ENCODE results near the gene BGLAP. TPM values are rescaled to one million over a fixed set of nuclear protein-coding genes. Genes with fewer than 3 reads are reported as not detected.
"Not testable (repeated sequence)": the region's sequence is repeated elsewhere in the genome, so short reads cannot be mapped to it uniquely, and the experiment has no call there.

BGLAP gene
- total RNA-seq, 1 experiment from 2014 or later: 1.4 TPM

DNA sequence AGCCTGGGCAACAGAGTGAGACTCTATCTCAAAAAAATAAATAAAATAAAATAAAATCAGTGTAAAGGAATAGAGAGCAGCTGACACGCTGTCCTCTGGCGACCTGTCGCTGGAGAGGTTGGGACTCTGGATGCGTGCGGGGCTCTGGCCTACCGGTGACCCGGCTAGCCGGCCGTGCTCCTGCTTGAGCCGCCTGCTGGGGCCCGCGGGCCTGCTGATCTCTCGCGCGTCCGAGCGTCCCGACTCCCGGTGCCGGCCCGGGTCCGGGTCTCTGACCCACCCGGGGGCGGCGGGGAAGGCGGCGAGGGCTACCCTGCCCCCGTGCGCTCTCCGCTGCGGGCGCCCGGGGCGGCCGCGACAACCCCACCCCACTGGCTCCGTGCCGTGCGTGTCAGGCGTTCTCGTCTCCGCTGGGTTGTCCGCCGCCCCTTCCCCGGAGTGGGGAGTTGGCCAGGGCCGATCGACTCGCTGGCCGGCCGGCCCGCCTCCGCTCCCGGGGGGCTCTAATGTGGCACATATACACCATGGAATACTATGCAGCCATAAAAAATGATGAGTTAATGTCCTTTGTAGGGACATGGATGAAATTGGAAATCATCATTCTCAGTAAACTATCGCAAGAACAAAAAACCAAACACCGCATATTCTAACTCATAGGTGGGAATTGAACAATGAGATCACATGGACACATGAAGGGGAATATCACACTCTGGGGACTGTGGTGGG, 25.5 kb upstream of the BGLAP start:
- CTCF ChIA-PET; RAD21 ChIA-PET (ENCODE audit: low non-redundant PET in 1 of 2, low total read pairs in 2 of 2, uncharacterized antibody in 2 of 2, unreplicated experiment in 2 of 2); H3K9me3 ChIP-seq (ENCODE audit: control insufficient read depth in 1 of 2, insufficient read depth in 1 of 2, low read depth in 1 of 2, low read length in 2 of 2); H3K36me3 ChIP-seq (ENCODE audit: control insufficient read depth in 1 of 2, insufficient read depth in 2 of 2, low read length in 2 of 2); BruUV-seq (replicated peaks); DNase-seq (ENCODE audit: low read depth, low spot score); H3K9ac ChIP-seq (ENCODE audit: low read length); H2AFZ ChIP-seq (ENCODE audit: low read depth, low read length, poor library complexity, severe bottlenecking); intact Hi-C loops (cut with micrococcal nuclease); H3K4me2 ChIP-seq (ENCODE audit: low read length); H3K27me3 ChIP-seq (ENCODE audit: insufficient read depth, low read length); H3K9me2 ChIP-seq (ENCODE audit: insufficient read depth); ATAC-seq; H4K20me1 ChIP-seq (ENCODE audit: insufficient read depth); H3K4me3 ChIP-seq (replicated peaks in 1 of 2; ENCODE audit: low read depth in 1 of 2, low read length in 2 of 2); H3K27ac ChIP-seq (ENCODE audit: low read depth, low read length); POLR2A ChIA-PET: not testable (repeated sequence)
- Histone ChIP-seq H3K4me1 (ENCODE audit: control insufficient read depth in 1 of 2, insufficient read depth in 2 of 2, low read length in 2 of 2) (peaks cover 10 to 21% of the 10 kb centered on the region in 2 experiments), H3K79me2 (ENCODE audit: insufficient read depth, low read length) (peaks cover 40% of the 10 kb centered on the region)

DNA sequence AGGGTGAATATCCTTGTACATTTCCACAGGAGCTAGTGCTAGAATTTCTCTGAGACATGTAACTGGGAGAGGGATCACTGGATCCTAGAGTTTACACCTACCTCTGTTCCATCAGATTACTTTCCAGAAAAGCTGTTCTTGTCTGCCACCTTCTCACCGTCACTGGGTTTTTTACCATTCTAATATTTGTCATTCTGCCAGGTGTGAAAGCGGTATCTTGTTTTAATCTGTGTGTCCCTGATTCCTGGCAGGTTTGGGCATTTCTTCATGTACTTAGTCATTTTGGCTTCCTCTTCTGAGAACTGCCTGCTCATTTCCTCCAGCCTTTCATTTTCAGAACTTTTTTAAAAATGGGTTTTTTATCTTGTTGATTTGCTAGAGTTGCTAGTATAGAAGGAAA, 24.1 kb upstream of the BGLAP start:
- CTCF ChIA-PET: no interaction called here
- H3K4me1 ChIP-seq (ENCODE audit: control insufficient read depth in 1 of 2, insufficient read depth in 2 of 2, low read length in 2 of 2): peaks cover 6 to 17% of the 10 kb centered on the region in 2 experiments
- POLR2A ChIA-PET: no interaction called here
- no peak for ATAC-seq
- no peak overlapping the region for H3K9ac ChIP-seq (ENCODE audit: low read length)
- H3K79me2 ChIP-seq (ENCODE audit: insufficient read depth, low read length): peaks cover 40% of the 10 kb centered on the region
- H3K9me2 ChIP-seq (ENCODE audit: insufficient read depth): no peaks in the 10 kb centered on the region
- TF ChIP-seq SP1 (IDR thresholded peaks at IDR 0.05; ENCODE audit: low read depth) (no peak), EGR1 (IDR thresholded peaks at IDR 0.05; ENCODE audit: low read depth) (no peak), TCF7L2 (IDR thresholded peaks at IDR 0.05; ENCODE audit: borderline replicate concordance, extremely low read depth, insufficient read depth, insufficient read length) (no peak), RAD21 (IDR thresholded peaks at IDR 0.05; ENCODE audit: low read depth) (no peak), FOSL1 (IDR thresholded peaks at IDR 0.05; ENCODE audit: low read depth) (no peak), ZNF274 (IDR thresholded peaks at IDR 0.05; ENCODE audit: low read depth, low read length) (no peak), YY1 (IDR thresholded peaks at IDR 0.05; ENCODE audit: extremely low read depth, insufficient replicate concordance, low read depth, low read length) (no peak), ELF1 (IDR thresholded peaks at IDR 0.05; ENCODE audit: borderline replicate concordance, low read depth) (no peak)
- TF ChIP-seq, protein P1, sequence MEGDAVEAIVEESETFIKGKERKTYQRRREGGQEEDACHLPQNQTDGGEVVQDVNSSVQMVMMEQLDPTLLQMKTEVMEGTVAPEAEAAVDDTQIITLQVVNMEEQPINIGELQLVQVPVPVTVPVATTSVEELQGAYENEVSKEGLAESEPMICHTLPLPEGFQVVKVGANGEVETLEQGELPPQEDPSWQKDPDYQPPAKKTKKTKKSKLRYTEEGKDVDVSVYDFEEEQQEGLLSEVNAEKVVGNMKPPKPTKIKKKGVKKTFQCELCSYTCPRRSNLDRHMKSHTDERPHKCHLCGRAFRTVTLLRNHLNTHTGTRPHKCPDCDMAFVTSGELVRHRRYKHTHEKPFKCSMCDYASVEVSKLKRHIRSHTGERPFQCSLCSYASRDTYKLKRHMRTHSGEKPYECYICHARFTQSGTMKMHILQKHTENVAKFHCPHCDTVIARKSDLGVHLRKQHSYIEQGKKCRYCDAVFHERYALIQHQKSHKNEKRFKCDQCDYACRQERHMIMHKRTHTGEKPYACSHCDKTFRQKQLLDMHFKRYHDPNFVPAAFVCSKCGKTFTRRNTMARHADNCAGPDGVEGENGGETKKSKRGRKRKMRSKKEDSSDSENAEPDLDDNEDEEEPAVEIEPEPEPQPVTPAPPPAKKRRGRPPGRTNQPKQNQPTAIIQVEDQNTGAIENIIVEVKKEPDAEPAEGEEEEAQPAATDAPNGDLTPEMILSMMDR (IDR thresholded peaks at IDR 0.05 in 2 of 3, conservative IDR thresholded peaks at IDR 0.05 in 1 of 3; ENCODE audit: borderline replicate concordance in 1 of 3, insufficient read depth in 1 of 3, low read depth in 2 of 3, low read length in 2 of 3): no peak
- TF ChIP-seq, protein P2, sequence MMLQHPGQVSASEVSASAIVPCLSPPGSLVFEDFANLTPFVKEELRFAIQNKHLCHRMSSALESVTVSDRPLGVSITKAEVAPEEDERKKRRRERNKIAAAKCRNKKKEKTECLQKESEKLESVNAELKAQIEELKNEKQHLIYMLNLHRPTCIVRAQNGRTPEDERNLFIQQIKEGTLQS (IDR thresholded peaks at IDR 0.05): no peak
- TF ChIP-seq, protein P3, sequence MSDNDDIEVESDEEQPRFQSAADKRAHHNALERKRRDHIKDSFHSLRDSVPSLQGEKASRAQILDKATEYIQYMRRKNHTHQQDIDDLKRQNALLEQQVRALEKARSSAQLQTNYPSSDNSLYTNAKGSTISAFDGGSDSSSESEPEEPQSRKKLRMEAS (IDR thresholded peaks at IDR 0.05): no peak
- TF ChIP-seq, protein P4, sequence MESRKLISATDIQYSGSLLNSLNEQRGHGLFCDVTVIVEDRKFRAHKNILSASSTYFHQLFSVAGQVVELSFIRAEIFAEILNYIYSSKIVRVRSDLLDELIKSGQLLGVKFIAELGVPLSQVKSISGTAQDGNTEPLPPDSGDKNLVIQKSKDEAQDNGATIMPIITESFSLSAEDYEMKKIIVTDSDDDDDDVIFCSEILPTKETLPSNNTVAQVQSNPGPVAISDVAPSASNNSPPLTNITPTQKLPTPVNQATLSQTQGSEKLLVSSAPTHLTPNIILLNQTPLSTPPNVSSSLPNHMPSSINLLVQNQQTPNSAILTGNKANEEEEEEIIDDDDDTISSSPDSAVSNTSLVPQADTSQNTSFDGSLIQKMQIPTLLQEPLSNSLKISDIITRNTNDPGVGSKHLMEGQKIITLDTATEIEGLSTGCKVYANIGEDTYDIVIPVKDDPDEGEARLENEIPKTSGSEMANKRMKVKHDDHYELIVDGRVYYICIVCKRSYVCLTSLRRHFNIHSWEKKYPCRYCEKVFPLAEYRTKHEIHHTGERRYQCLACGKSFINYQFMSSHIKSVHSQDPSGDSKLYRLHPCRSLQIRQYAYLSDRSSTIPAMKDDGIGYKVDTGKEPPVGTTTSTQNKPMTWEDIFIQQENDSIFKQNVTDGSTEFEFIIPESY (IDR thresholded peaks at IDR 0.05; ENCODE audit: extremely low read depth, insufficient replicate concordance, low read length): no peak
- no peak overlapping the region for H3K27ac ChIP-seq (ENCODE audit: low read depth, low read length)
- no peak overlapping the region for H3K4me3 ChIP-seq (replicated peaks in 1 of 2; ENCODE audit: low read depth in 1 of 2, low read length in 2 of 2)
- H3K36me3 ChIP-seq (ENCODE audit: control insufficient read depth in 1 of 2, insufficient read depth in 2 of 2, low read length in 2 of 2): no peaks in the 10 kb centered on the region
- no peaks in the 10 kb centered on the region for H3K9me3 ChIP-seq (ENCODE audit: control insufficient read depth in 1 of 2, insufficient read depth in 1 of 2, low read depth in 1 of 2, low read length in 2 of 2)
- no peaks in the 10 kb centered on the region for H4K20me1 ChIP-seq (ENCODE audit: insufficient read depth)
- no TSS peak for BruUV-seq (replicated peaks)
- no peak overlapping the region for H3K4me2 ChIP-seq (ENCODE audit: low read length)
- intact Hi-C loops (cut with micrococcal nuclease): no loop called here
- DNase-seq (ENCODE audit: low read depth, low spot score): no peak
- H3K27me3 ChIP-seq (ENCODE audit: insufficient read depth, low read length): no peaks in the 10 kb centered on the region
- no peak overlapping the region for H2AFZ ChIP-seq (ENCODE audit: low read depth, low read length, poor library complexity, severe bottlenecking)
- RAD21 ChIA-PET (ENCODE audit: low non-redundant PET in 1 of 2, low total read pairs in 2 of 2, uncharacterized antibody in 2 of 2, unreplicated experiment in 2 of 2): no interaction called here
